ENCODE measurements around the gene HDAC4.

Gene HDAC4

DNA sequence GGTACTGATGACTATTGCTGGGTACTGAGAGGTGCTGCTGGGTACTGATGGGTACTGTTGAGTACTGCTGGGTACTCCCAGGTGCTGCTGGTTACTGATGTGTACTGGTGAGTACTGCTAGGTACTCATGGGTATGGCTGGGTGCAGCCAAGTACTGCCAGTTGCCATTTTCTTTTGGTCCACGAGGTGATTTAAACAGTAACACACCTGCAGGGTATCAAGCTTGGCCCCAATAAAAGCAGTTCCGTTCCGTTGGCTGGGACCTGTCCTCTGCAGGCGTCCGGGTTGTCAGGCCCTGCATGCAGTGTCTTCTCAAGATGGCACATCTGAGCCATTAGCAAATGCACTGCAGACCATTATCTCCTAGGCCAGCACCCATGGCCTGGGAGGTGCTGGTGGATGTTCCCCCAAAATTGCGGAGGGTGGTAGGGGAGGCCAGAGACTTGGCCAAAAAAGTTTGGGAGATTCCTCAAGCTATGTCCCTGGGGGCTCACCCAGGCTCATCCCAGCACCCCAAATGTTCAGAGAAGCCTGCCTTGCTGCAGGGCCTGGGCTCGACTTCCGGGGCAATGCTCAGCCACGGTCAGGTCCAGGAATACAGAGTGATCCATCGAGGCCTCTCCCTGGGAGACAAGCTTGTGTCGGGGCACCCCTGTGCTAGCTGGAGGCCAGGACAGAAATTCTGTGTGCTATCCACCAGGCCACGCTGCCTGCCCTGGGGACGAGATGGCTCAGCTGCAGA, 387.7 kb downstream of the HDAC4 start:
- DNase-seq: no peak

GRCh38 chr2:239012228-239012627, 388.6 kb downstream of the HDAC4 start:
- no peak for DNase-seq

DNA sequence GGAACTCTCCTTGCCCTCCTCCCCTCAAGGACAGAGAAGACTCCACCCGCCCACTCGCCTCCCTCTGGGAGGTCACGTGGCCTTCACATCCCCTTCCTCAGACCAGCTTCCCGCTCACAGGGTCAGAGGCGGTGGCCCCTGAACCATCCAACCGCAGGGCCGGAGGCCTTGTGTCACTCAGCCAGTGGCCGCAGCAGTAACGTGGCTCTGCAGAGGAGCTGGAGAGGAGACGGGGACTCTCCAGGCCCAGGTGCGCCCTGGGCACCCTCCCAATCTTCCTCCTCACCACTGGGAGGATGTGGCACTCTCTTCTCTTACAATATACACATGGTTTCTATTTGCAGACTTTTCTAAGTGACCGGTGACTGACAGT, 391.2 kb downstream of the HDAC4 start:
- DNase-seq: no peak

GRCh38 chr2:239008677-239009588, 391.9 kb downstream of the HDAC4 start:
- no peak for DNase-seq

- DNase-seq: no peak
These were observed 392.8 kb downstream of the HDAC4 start for GRCh38 chr2:239008004-239008403.

- DNase-seq: no peak
These were observed 394.1 kb downstream of the HDAC4 start for GRCh38 chr2:239006622-239007285.

DNA sequence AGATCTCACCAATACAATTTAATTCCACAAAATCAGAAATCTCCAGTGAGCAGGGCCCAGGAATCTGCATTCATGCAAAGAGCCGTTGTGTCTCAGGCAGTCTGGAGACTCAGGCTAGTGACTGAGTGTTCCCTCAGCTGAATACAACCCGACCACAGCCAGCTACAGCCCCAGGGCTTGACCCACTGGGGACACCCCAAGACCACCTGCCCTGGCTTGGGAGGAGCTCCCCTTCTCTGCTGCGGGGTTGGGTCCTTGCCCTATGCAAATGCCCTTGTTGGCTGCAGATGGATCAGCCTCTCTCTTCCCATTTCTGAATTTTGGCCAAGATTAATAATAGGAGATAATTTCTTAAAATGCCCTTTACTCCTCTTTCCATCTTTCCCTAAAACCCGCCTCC, 395.2 kb downstream of the HDAC4 start:
- DNase-seq: no peak

GRCh38 chr2:239004274-239005015, 396.4 kb downstream of the HDAC4 start:
- DNase-seq: no peak

DNA sequence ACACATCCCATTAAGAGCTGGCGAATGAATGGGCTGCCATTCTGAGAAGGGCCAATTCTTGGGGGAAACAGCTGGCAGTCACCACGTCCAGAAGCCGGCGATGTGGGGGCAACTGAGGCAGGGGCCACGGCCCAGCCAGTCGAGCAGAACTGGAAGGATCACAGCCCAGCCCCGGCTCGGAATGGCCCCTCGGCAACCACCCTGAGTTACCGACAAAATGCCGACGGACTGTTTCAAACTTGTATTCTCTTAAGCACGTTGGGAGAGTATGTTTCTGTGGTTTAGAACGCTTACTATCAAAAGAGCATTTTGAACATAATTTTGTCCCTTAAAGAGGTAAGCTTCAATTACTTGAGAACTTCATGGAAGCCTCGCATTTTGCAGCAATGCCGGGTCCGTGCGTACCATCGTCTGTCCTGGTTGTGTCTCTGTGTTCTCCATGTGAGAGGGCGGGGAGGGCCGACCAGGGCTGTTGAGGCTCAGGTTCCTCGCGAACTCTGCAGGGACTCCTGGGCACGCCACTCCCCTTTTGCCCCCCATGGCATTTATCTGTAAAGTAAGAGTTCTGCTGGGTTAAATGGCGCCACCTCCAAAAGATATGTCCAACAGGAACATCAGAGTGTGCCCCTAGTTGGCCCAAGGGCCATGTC, 397.1 kb downstream of the HDAC4 start:
- DNase-seq: no peak

GRCh38 chr2:239002954-239003623, 397.7 kb downstream of the HDAC4 start:
- DNase-seq: no peak

DNA sequence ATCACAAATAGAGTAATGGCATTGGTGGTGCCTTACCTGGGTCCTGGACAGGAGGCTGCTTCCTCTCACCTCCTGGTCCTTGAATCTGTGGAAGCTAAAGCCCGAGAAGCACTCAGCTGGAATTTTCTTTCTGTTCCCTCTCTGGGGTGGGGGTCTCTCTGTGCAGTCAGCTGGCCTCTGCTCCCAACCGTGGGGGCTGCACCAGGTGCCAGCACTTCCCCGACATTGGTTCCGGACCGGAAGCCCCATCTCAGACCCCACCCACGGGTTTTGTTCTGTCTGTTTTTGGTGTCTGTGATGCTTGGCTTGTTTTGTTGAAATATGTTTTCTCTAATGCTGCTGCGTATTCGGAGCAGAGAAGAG, 398.2 kb downstream of the HDAC4 start:
- no peak for DNase-seq

DNA sequence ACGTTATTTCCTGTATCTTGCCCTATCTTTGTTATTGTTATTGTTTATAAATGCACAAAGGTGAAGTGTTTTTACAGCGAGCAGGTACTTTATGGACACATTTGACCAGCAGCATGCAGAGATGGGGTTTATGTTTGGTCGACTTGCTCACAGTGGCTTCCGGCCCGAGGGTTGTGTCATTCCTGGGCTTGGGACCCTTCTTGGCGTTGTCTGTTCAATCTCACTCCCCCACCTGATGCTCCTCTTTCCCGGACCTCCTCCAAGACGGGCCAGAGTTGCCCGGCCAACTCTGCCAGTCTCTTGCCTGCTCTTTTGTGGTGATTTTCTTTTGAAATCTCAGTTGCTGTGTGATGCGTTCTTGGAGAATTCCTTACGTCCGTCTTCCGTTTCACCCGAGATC, 399.0 kb downstream of the HDAC4 start:
- no peak for DNase-seq

DNA sequence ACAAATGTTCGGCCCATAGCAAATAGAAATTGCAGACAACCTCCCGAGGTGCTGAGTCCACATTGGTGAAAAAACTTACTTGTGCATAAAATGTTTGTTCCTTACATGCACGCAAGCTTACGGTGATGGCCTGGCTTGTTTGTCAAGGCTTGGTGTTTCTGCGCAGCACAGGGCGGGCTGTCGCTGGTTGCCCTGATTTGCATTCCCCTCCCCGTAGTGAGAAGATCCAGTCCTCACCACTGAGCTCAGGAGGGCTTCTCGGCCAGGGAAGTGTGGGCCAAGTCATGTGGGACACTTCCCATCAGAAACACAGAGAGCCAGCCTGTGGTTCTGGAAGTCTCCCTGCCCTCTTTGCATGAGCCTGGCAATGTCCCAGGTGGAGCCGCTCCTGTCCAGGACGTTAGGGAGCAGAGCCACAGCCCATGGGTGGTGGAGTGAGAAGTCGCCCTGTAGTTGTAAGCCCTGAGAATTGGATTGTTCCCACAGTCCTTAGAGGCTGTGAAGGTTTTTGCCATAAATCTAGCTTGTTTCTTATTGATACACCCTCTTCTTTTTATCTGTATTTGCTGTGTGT, 400.2 kb downstream of the HDAC4 start:
- no peak for DNase-seq

- DNase-seq: no peak
These were observed 400.7 kb downstream of the HDAC4 start for GRCh38 chr2:239000089-239000488.

DNA sequence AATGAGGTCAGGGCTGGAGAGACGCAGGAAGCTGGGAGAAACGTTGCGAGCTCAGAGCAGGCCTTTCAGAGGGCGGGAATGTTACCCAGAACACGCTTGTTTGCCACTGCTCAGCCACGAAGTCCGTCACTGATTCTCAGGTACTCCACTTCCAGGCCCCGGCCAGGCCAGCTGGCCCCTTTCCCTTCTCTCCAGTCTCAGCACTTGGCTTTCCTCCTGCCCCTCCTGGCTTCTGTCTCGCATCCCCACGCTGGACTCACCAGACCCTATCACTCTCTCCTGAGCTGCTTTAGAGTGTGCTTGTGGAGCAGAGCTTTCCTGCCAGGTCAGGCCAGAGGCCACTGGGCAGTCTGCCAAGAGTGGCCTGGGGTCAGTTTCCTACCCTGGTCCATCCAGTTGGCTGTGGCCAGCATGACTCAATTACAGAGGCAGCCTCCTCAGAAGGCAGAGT, 401.5 kb downstream of the HDAC4 start:
- DNase-seq: no peak

- DNase-seq: no peak
These were observed 402.0 kb downstream of the HDAC4 start for GRCh38 chr2:238998801-238999200.
